ENCODE results near the gene UTS2R.
"Not testable (repeated sequence)": the region's sequence is repeated elsewhere in the genome, so short reads cannot be mapped to it uniquely, and the experiment has no call there.

DNA sequence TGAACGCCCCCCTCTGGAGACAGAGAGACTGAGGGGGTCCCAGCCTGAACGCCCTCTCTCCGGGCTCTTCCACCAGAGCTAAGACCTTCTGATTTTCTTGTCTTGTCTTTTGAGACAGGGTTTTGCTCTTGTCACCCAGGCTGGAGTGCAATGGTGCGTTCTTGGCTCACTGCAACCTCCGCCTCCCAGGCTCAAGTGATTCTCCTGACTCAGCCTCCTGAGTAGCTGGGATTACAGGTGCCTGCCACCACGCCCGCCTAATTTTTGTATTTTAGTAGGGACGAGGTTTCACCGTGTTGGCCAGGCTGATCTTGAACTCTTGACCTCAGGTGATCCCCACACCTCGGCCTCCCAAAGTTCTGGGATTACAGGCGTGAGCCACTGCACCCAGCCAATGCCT, 23.6 kb upstream of the UTS2R start:
- TF ChIP-seq POLR2A (IDR thresholded peaks at IDR 0.05), result not testable (repeated sequence)
- TF ChIP-seq, protein P1, sequence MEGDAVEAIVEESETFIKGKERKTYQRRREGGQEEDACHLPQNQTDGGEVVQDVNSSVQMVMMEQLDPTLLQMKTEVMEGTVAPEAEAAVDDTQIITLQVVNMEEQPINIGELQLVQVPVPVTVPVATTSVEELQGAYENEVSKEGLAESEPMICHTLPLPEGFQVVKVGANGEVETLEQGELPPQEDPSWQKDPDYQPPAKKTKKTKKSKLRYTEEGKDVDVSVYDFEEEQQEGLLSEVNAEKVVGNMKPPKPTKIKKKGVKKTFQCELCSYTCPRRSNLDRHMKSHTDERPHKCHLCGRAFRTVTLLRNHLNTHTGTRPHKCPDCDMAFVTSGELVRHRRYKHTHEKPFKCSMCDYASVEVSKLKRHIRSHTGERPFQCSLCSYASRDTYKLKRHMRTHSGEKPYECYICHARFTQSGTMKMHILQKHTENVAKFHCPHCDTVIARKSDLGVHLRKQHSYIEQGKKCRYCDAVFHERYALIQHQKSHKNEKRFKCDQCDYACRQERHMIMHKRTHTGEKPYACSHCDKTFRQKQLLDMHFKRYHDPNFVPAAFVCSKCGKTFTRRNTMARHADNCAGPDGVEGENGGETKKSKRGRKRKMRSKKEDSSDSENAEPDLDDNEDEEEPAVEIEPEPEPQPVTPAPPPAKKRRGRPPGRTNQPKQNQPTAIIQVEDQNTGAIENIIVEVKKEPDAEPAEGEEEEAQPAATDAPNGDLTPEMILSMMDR (IDR thresholded peaks at IDR 0.05), result not testable (repeated sequence)

Data from adrenal gland (tissue), 5 donors.